ENCODE measurements around the gene GPR146.

The GPR146 gene

GRCh38 chr7:1004018-1004852 is 40.1 kb upstream of the GPR146 start:
- no peaks in the 10 kb centered on the region for H3K9me3 ChIP-seq (ENCODE audit: control insufficient read depth, insufficient read depth, low read length)
- H3K4me1 ChIP-seq (ENCODE audit: insufficient read depth, low read length) = peaks cover 4% of the 10 kb centered on the region; the same call in 1 of the 2 replicates
- H3K9ac ChIP-seq (ENCODE audit: low read depth, low read length) = no peak overlapping the region
- peaks cover 4% of the 10 kb centered on the region; the same call in 1 of the 2 replicates for H3K36me3 ChIP-seq (ENCODE audit: insufficient read depth, low read length)

- no peak overlapping the region for H3K9ac ChIP-seq (ENCODE audit: low read depth, low read length)
- H3K4me1 ChIP-seq (ENCODE audit: insufficient read depth, low read length) = no peaks in the 10 kb centered on the region
- peaks cover 4% of the 10 kb centered on the region; the same call in 1 of the 2 replicates for H3K36me3 ChIP-seq (ENCODE audit: insufficient read depth, low read length)
- H3K9me3 ChIP-seq (ENCODE audit: control insufficient read depth, insufficient read depth, low read length) = no peaks in the 10 kb centered on the region
Observed at GRCh38 chr7:1005303-1005702, 39.0 kb upstream of the GPR146 start.

- Histone ChIP-seq H3K9ac (ENCODE audit: low read depth, low read length) (no peak overlapping the region), H3K9me3 (ENCODE audit: control insufficient read depth, insufficient read depth, low read length) (no peaks in the 10 kb centered on the region), H3K36me3 (ENCODE audit: insufficient read depth, low read length) (peaks cover 4% of the 10 kb centered on the region; the same call in 1 of the 2 replicates), H3K4me1 (ENCODE audit: insufficient read depth, low read length) (no peaks in the 10 kb centered on the region)
Observed at GRCh38 chr7:1007901-1008300, 36.4 kb upstream of the GPR146 start.

DNA sequence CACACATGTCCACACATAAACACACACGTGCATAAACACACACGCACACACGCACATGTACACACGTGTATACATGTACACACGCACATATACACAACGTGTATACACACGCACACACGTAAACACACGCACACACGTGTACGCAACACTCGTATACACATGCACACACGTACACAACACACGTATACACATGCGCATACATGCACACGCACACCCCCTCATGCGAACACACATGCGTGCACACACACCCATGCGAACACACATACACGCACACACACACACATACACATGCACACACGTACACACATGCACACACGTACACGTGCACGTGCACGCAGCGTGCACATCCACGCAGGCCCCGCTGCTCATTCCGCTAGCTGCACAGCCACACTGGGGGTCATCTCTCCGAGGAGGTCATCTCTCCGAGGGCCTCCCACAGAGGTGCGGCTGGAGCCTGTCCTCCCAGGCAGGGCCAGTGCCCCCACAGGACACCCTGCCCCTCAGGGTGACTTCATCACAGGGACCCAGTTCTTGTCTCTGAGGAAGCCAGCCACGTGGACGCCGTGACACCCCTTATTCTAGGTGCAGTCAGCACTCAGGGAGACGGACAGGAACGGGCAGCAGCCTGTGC is 35.5 kb upstream of the GPR146 start:
- H3K9ac ChIP-seq (ENCODE audit: low read depth, low read length) = no peak overlapping the region
- no peaks in the 10 kb centered on the region for H3K4me1 ChIP-seq (ENCODE audit: insufficient read depth, low read length)
- peaks cover 4% of the 10 kb centered on the region; the same call in 1 of the 2 replicates for H3K36me3 ChIP-seq (ENCODE audit: insufficient read depth, low read length)
- no peaks in the 10 kb centered on the region for H3K9me3 ChIP-seq (ENCODE audit: control insufficient read depth, insufficient read depth, low read length)

GRCh38 chr7:1009747-1010146 is 34.6 kb upstream of the GPR146 start:
- H3K36me3 ChIP-seq (ENCODE audit: insufficient read depth, low read length) = peaks cover 4% of the 10 kb centered on the region; the same call in 1 of the 2 replicates
- H3K9me3 ChIP-seq (ENCODE audit: control insufficient read depth, insufficient read depth, low read length) = no peaks in the 10 kb centered on the region
- no peak overlapping the region for H3K9ac ChIP-seq (ENCODE audit: low read depth, low read length)
- H3K4me1 ChIP-seq (ENCODE audit: insufficient read depth, low read length) = no peaks in the 10 kb centered on the region

DNA sequence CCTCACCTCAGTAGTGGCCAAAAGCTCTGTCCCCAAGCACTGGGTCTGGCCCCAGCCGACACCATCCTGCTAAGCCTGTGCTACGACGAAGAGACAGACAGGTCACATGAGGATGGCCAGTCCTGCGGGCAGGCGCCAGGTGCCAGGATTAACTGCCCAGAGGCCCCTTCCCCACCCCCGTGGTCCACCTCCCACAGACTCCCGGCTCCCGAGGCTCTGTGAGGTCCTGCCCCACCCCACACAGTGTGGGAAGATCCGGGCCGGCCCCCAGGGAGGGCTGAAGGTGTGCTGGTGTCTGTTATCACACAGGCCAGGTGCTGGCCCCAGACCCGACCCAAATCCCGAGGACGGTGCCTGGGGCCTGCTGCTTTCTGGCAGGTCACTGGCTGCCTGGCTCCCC is 34.1 kb upstream of the GPR146 start:
- H3K4me1 ChIP-seq (ENCODE audit: insufficient read depth, low read length) = no peaks in the 10 kb centered on the region
- H3K36me3 ChIP-seq (ENCODE audit: insufficient read depth, low read length) = peaks cover 4% of the 10 kb centered on the region; the same call in 1 of the 2 replicates
- no peak overlapping the region for H3K9ac ChIP-seq (ENCODE audit: low read depth, low read length)
- no peaks in the 10 kb centered on the region for H3K9me3 ChIP-seq (ENCODE audit: control insufficient read depth, insufficient read depth, low read length)

DNA sequence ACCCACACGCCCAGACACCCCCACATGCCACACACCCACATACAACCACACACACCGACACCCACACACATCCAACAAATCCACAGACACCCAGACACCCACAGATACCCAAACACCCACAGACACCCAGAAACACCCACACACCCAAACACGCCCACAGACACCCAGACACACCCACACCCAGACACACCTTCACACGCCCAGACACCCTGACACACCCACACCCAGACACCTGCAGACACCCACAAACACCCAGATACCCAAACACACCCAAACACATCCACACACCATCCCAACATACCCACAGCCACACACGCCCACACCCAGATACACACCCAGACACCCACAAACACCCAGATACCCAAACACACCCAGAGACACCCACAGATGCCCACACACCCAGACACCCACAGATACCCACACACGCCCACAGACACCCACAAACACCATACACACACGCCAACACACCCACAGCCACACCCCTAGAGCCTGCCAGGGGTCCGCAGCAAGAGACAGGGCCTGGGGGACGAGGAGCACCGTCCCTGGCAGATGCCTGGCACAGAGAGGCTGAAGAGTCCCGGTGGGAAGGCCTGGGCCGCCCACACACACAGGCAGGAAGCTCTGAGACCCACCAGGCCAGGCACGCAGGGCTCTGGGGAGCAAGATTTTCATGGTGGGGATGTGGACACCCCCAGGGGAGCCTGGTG is 32.9 kb upstream of the GPR146 start:
- H3K9ac ChIP-seq (ENCODE audit: low read depth, low read length) = no peak overlapping the region
- H3K36me3 ChIP-seq (ENCODE audit: insufficient read depth, low read length) = peaks cover 4% of the 10 kb centered on the region; the same call in 1 of the 2 replicates
- no peaks in the 10 kb centered on the region for H3K9me3 ChIP-seq (ENCODE audit: control insufficient read depth, insufficient read depth, low read length)
- no peaks in the 10 kb centered on the region; the same call in 1 of the 2 replicates for H3K4me1 ChIP-seq (ENCODE audit: insufficient read depth, low read length)

GRCh38 chr7:1012004-1012715 is 32.2 kb upstream of the GPR146 start:
- H3K9me3 ChIP-seq (ENCODE audit: control insufficient read depth, insufficient read depth, low read length) = no peaks in the 10 kb centered on the region
- H3K36me3 ChIP-seq (ENCODE audit: insufficient read depth, low read length) = peaks cover 1% of the 10 kb centered on the region; the same call in 1 of the 2 replicates
- no peaks in the 10 kb centered on the region; the same call in 1 of the 2 replicates for H3K4me1 ChIP-seq (ENCODE audit: insufficient read depth, low read length)
- no peak overlapping the region for H3K9ac ChIP-seq (ENCODE audit: low read depth, low read length)

- Histone ChIP-seq H3K36me3 (ENCODE audit: insufficient read depth, low read length) (no peaks in the 10 kb centered on the region), H3K9ac (ENCODE audit: low read depth, low read length) (no peak overlapping the region), H3K4me1 (ENCODE audit: insufficient read depth, low read length) (no peaks in the 10 kb centered on the region; the same call in 1 of the 2 replicates), H3K9me3 (ENCODE audit: control insufficient read depth, insufficient read depth, low read length) (no peaks in the 10 kb centered on the region)
Observed at GRCh38 chr7:1012716-1013095, 31.6 kb upstream of the GPR146 start.

- no peaks in the 10 kb centered on the region for H3K36me3 ChIP-seq (ENCODE audit: insufficient read depth, low read length)
- no peak overlapping the region for H3K9ac ChIP-seq (ENCODE audit: low read depth, low read length)
- H3K9me3 ChIP-seq (ENCODE audit: control insufficient read depth, insufficient read depth, low read length) = no peaks in the 10 kb centered on the region
- no peaks in the 10 kb centered on the region; the same call in 1 of the 2 replicates for H3K4me1 ChIP-seq (ENCODE audit: insufficient read depth, low read length)
Observed at GRCh38 chr7:1013581-1013980, 30.8 kb upstream of the GPR146 start.

- Histone ChIP-seq H3K36me3 (ENCODE audit: insufficient read depth, low read length) (no peaks in the 10 kb centered on the region), H3K4me1 (ENCODE audit: insufficient read depth, low read length) (no peaks in the 10 kb centered on the region; the same call in 1 of the 2 replicates), H3K9ac (ENCODE audit: low read depth, low read length) (no peak overlapping the region), H3K9me3 (ENCODE audit: control insufficient read depth, insufficient read depth, low read length) (no peaks in the 10 kb centered on the region)
Observed at GRCh38 chr7:1014681-1015080, 29.7 kb upstream of the GPR146 start.

- H3K9ac ChIP-seq (ENCODE audit: low read depth, low read length) = no peak overlapping the region
- no peaks in the 10 kb centered on the region for H3K36me3 ChIP-seq (ENCODE audit: insufficient read depth, low read length)
- H3K4me1 ChIP-seq (ENCODE audit: insufficient read depth, low read length) = no peaks in the 10 kb centered on the region; the same call in 1 of the 2 replicates
- no peaks in the 10 kb centered on the region for H3K9me3 ChIP-seq (ENCODE audit: control insufficient read depth, insufficient read depth, low read length)
Observed at GRCh38 chr7:1015196-1016121, 28.9 kb upstream of the GPR146 start.
